Right ventricle myocardium inferior (tissue), 1 donor: ENCODE results near the gene C12orf42. TPM values are rescaled to one million over a fixed set of nuclear protein-coding genes. Genes with fewer than 3 reads are reported as not detected.

ENCODE experiments used
- ATAC-seq: fragments of 200-7000 bp; cut with Tn5 transposase; one replicate; pipeline ENCODE4 v1.9.1; 2020; ENCODE audit warnings: mild to moderate bottlenecking, moderate library complexity
- DNase-seq: peaks from one replicate; pipeline ENCODE4 v3.0.0; 2021; ENCODE audit errors: missing footprints
- intact Hi-C: fragments of 100-400 bp; cut with DNase I; formaldehyde crosslinking; loops from one replicate; pipeline ENCODE4 v1.11.0; 2022
- total RNA-seq: library from RNA; stranded (reverse); fragmentation: NEBNext Ultra II Directional; extraction: Animal tissue kit (Norgen Biotek cat#: 25700); gene quantifications from one replicate; pipeline ENCODE4 v1.2.1, GENCODE V29; 2021
- donor health status: DM: no; HTN: yes; CAD: no; lungs with severe emphysema.

The C12orf42 gene
- total RNA-seq, 1 donor from 2014 or later, result not detected

GRCh38 chr12:103382119-103382518 lies 113.6 kb downstream of the C12orf42 start:
- no peak for DNase-seq
- ATAC-seq, result no peak
- intact Hi-C loops, result no loop called here

- DNase-seq (no peak), ATAC-seq (no peak)
- intact Hi-C loops, result no loop called here
These were observed 116.1 kb downstream of the C12orf42 start for GRCh38 chr12:103379670-103380069.

- intact Hi-C loops, result no loop called here
- ATAC-seq, result no peak
- no peak for DNase-seq
These were observed 122.7 kb downstream of the C12orf42 start for GRCh38 chr12:103373088-103373523.

- ATAC-seq (no peak), DNase-seq (no peak)
- intact Hi-C loops, result no loop called here
These were observed 125.8 kb downstream of the C12orf42 start for GRCh38 chr12:103369929-103370328.

GRCh38 chr12:103368167-103368566 lies 127.6 kb downstream of the C12orf42 start:
- ATAC-seq (no peak), DNase-seq (no peak)
- intact Hi-C loops, result no loop called here

GRCh38 chr12:103354403-103354802 lies 141.4 kb downstream of the C12orf42 start:
- DNase-seq (no peak), ATAC-seq (no peak)
- intact Hi-C loops, result no loop called here

- DNase-seq (no peak), ATAC-seq (no peak)
- intact Hi-C loops, result no loop called here
These were observed 141.9 kb downstream of the C12orf42 start for GRCh38 chr12:103353913-103354312.

GRCh38 chr12:103350116-103350515 lies 145.7 kb downstream of the C12orf42 start:
- no peak for ATAC-seq
- intact Hi-C loops, result no loop called here
- no peak for DNase-seq

- intact Hi-C loops, result no loop called here
- DNase-seq (no peak), ATAC-seq (no peak)
These were observed 146.8 kb downstream of the C12orf42 start for GRCh38 chr12:103348935-103349334.

- intact Hi-C loops, result no loop called here
- ATAC-seq, result no peak
- no peak for DNase-seq
These were observed 158.8 kb downstream of the C12orf42 start for GRCh38 chr12:103336940-103337339.

GRCh38 chr12:103334466-103334865 lies 161.3 kb downstream of the C12orf42 start:
- DNase-seq (no peak), ATAC-seq (no peak)
- intact Hi-C loops, result no loop called here

GRCh38 chr12:103333676-103334075 lies 162.1 kb downstream of the C12orf42 start:
- intact Hi-C loops, result no loop called here
- ATAC-seq (no peak), DNase-seq (no peak)

- ATAC-seq, result no peak
- intact Hi-C loops, result no loop called here
These were observed 164.1 kb downstream of the C12orf42 start for GRCh38 chr12:103331643-103332042.

GRCh38 chr12:103330672-103331071 lies 165.1 kb downstream of the C12orf42 start:
- DNase-seq (no peak), ATAC-seq (no peak)
- intact Hi-C loops, result no loop called here

More at GRCh38 chr12:103331643-103332042, 164.1 kb downstream of the C12orf42 start:
- DNase-seq, result no peak

- ATAC-seq (no peak), DNase-seq (no peak)
- intact Hi-C loops, result no loop called here
These were observed 168.1 kb downstream of the C12orf42 start for GRCh38 chr12:103327676-103328075.

- ATAC-seq (no peak), DNase-seq (no peak)
- intact Hi-C loops, result no loop called here
These were observed 169.6 kb downstream of the C12orf42 start for GRCh38 chr12:103326190-103326589.

GRCh38 chr12:103318566-103318965 lies 177.2 kb downstream of the C12orf42 start:
- no peak for ATAC-seq
- DNase-seq, result no peak
- intact Hi-C loops, result no loop called here

GRCh38 chr12:103317220-103317619 lies 178.5 kb downstream of the C12orf42 start:
- intact Hi-C loops, result no loop called here
- ATAC-seq (no peak), DNase-seq (no peak)

GRCh38 chr12:103314786-103315185 lies 181.0 kb downstream of the C12orf42 start:
- intact Hi-C loops, result no loop called here
- DNase-seq (no peak), ATAC-seq (no peak)

GRCh38 chr12:103313894-103314293 lies 181.9 kb downstream of the C12orf42 start:
- intact Hi-C loops, result no loop called here
- DNase-seq, result no peak
- no peak for ATAC-seq

- DNase-seq, result no peak
- intact Hi-C loops, result no loop called here
- ATAC-seq, result no peak
These were observed 182.9 kb downstream of the C12orf42 start for GRCh38 chr12:103312742-103313354.
